Cerebellar nuclear complex (tissue), 1 donor: Measurements from ENCODE around the gene SPATA25.

Source experiments
- DNase-seq, 2 experiments: peaks; one replicate each; lab custom pipeline; 2025; lab: John Stamatoyannopoulos, UW

The SPATA25 gene

GRCh38 chr20:45866454-45866853 lies 21.0 kb downstream of the SPATA25 start:
- no peak for DNase-seq

GRCh38 chr20:45863543-45864470 lies 23.6 kb downstream of the SPATA25 start:
- DNase-seq, result no peak

- DNase-seq, result no peak
Observed at GRCh38 chr20:45861221-45862075, 26.0 kb downstream of the SPATA25 start.

GRCh38 chr20:45860560-45861220 lies 26.7 kb downstream of the SPATA25 start:
- no peak for DNase-seq

GRCh38 chr20:45859916-45860315 lies 27.5 kb downstream of the SPATA25 start:
- no peak for DNase-seq

- DNase-seq, result no peak
Observed at GRCh38 chr20:45857882-45858216, 29.6 kb downstream of the SPATA25 start.

- peak; percentile 92 to 98 for DNase-seq
Observed at GRCh38 chr20:45857114-45857881, 30.1 kb downstream of the SPATA25 start, which contains the start of the genes ACOT8 and ZSWIM3. Gene ACOT8 (minus strand): TSS chr20:45857392. CDS start chr20:45857315, 77 bp downstream. Gene ZSWIM3 (plus strand): TSS chr20:45857614. CDS start chr20:45857826, 212 bp downstream.

- no peak for DNase-seq
Observed at GRCh38 chr20:45853484-45853883, 33.9 kb downstream of the SPATA25 start.

GRCh38 chr20:45852326-45852725 lies 35.1 kb downstream of the SPATA25 start:
- no peak for DNase-seq

GRCh38 chr20:45851501-45851900 lies 35.9 kb downstream of the SPATA25 start:
- no peak for DNase-seq

- no peak for DNase-seq
Observed at GRCh38 chr20:45850926-45851325, 36.5 kb downstream of the SPATA25 start.

- no peak for DNase-seq
Observed at GRCh38 chr20:45850238-45850637, 37.2 kb downstream of the SPATA25 start.

- DNase-seq, result no peak
Observed at GRCh38 chr20:45848969-45849582, 38.3 kb downstream of the SPATA25 start.

GRCh38 chr20:45848421-45848820 lies 39.0 kb downstream of the SPATA25 start:
- no peak for DNase-seq

GRCh38 chr20:45845452-45845851 lies 42.0 kb downstream of the SPATA25 start:
- DNase-seq, result no peak

- DNase-seq, result no peak
Observed at GRCh38 chr20:45843506-45843905, 43.9 kb downstream of the SPATA25 start.

- no peak for DNase-seq
Observed at GRCh38 chr20:45842169-45842812, 45.1 kb downstream of the SPATA25 start.

- no peak for DNase-seq
Observed at GRCh38 chr20:45841407-45842129, 45.9 kb downstream of the SPATA25 start.

- no peak for DNase-seq
Observed at GRCh38 chr20:45840700-45841198, 46.7 kb downstream of the SPATA25 start.
